DOHH2 (cell line): ENCODE results near the gene TLL2.

Experiments used
- H3F3A ChIP-seq: fragments of 200-600 bp; sonication (generic), shearing (Covaris generic); 2 replicates; pipeline ENCODE4 v1.6.0; 2016; ENCODE audit warnings: antibody characterized with exemption, mild to moderate bottlenecking; ENCODE audit not compliant: control insufficient read depth, insufficient read depth
- H3K27ac ChIP-seq: fragments of 200-600 bp; sonication (generic); 2 replicates; pipeline ENCODE4 v1.5.1; 2014; ENCODE audit warnings: low read depth, mild to moderate bottlenecking, low read length, moderate library complexity
- H3K27me3 ChIP-seq: fragments of 200-600 bp; sonication (generic); 2 replicates; pipeline ENCODE4 v1.6.1; 2014; ENCODE audit warnings: mild to moderate bottlenecking, low read length, mixed read lengths; ENCODE audit not compliant: control insufficient read depth
- H3K36me3 ChIP-seq: fragments of 200-600 bp; sonication (generic); 2 replicates; pipeline ENCODE4 v1.6.1; 2014; ENCODE audit warnings: mild to moderate bottlenecking, low read length, moderate library complexity, mixed read lengths; ENCODE audit not compliant: control insufficient read depth
- H3K4me1 ChIP-seq: fragments of 200-600 bp; sonication (generic); 2 replicates; pipeline ENCODE4 v1.6.1; 2014; ENCODE audit warnings: mild to moderate bottlenecking, low read length, mixed read lengths; ENCODE audit not compliant: control insufficient read depth
- H3K4me2 ChIP-seq: fragments of 200-600 bp; sonication (generic); 2 replicates; pipeline ENCODE4 v1.6.0; 2014; ENCODE audit warnings: mild to moderate bottlenecking, low read length, moderate library complexity
- H3K4me3 ChIP-seq: fragments of 200-600 bp; sonication (generic); 2 replicates; pipeline ENCODE4 v1.5.1; 2014; ENCODE audit warnings: mild to moderate bottlenecking, low read length, mixed read lengths
- H3K79me2 ChIP-seq: fragments of 200-600 bp; sonication (generic); 2 replicates; pipeline ENCODE4 v1.6.1; 2014; ENCODE audit warnings: mild to moderate bottlenecking, low read length, mixed read lengths; ENCODE audit not compliant: control insufficient read depth
- H3K9me2 ChIP-seq: fragments of 200-600 bp; sonication (generic); replicated peaks from 2 replicates; pipeline ENCODE4 v1.6.1; 2014; ENCODE audit warnings: mild to moderate bottlenecking, low read length, mixed read lengths; ENCODE audit not compliant: control insufficient read depth
- H3K9me3 ChIP-seq: fragments of 200-600 bp; sonication (generic); 2 replicates; pipeline ENCODE4 v1.6.1; 2014; ENCODE audit warnings: antibody characterized with exemption, low read length, mixed read lengths; ENCODE audit not compliant: control insufficient read depth, insufficient read depth
- H4K20me1 ChIP-seq: fragments of 200-600 bp; sonication (generic); 2 replicates; pipeline ENCODE4 v1.6.0; 2014; ENCODE audit warnings: low read depth, mild to moderate bottlenecking, antibody characterized with exemption, low read length, moderate library complexity; ENCODE audit not compliant: control insufficient read depth, insufficient read depth
- CTCF ChIP-seq: fragments of 200-600 bp; sonication (generic); IDR thresholded peaks from one replicate; pipeline ENCODE4 v1.5.1; 2014; ENCODE audit warnings: antibody characterized with exemption, mild to moderate bottlenecking, low read depth, low read length; ENCODE audit not compliant: poor library complexity, severe bottlenecking
- EZH2phosphoT487 ChIP-seq: fragments of 200-600 bp; sonication (generic); IDR thresholded peaks from 2 replicates; pipeline ENCODE4 v1.6.1; 2017; ENCODE audit warnings: borderline replicate concordance, mild to moderate bottlenecking, antibody characterized with exemption, low read length, moderate library complexity, mixed read lengths

Gene TLL2

GRCh38 chr10:96389785-96390184 is 123.9 kb downstream of the TLL2 start:
- Histone ChIP-seq H3K27ac (no peak overlapping the region), H3K4me3 (no peak overlapping the region), H3K79me2 (no peaks in the 10 kb centered on the region), H3K9me3 (no peaks in the 10 kb centered on the region), H3K4me1 (no peaks in the 10 kb centered on the region), H3K27me3 (peaks cover 18% of the 10 kb centered on the region; the same call in 1 of the 2 replicates), H3K9me2 (no peaks in the 10 kb centered on the region), H4K20me1 (no peaks in the 10 kb centered on the region), H3F3A (no peaks in the 10 kb centered on the region), H3K4me2 (no peak overlapping the region), H3K36me3 (no peaks in the 10 kb centered on the region)
- TF ChIP-seq CTCF (no peak), EZH2phosphoT487 (no peak)

DNA sequence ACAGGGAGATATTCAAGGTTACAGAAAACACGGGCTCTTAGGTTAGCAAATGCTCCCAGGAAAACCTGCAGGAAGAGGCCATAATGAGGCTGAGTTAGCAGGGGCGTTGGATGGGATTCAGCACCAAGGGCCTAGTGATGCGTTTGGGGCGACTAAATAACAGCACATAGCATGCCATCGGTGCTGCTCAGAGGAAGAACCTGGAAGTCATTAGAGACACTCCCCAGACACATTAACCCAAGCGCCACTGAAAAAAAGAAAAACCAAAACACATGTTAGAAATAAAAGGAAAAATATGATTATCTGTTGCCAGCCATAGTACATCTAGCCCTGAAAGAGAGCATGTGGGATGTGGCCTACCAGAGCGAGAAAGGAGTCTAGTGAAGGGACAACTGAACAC is 126.1 kb downstream of the TLL2 start:
- no peak overlapping the region for H3K27ac ChIP-seq
- H3K4me1 ChIP-seq = no peaks in the 10 kb centered on the region
- H3K4me2 ChIP-seq = no peak overlapping the region
- H3K36me3 ChIP-seq = no peaks in the 10 kb centered on the region
- no peaks in the 10 kb centered on the region for H4K20me1 ChIP-seq
- no peaks in the 10 kb centered on the region for H3F3A ChIP-seq
- H3K4me3 ChIP-seq = no peak overlapping the region
- no peaks in the 10 kb centered on the region for H3K79me2 ChIP-seq
- H3K9me3 ChIP-seq = no peaks in the 10 kb centered on the region
- TF ChIP-seq CTCF (no peak), EZH2phosphoT487 (no peak)
- peaks cover 12% of the 10 kb centered on the region; the same call in 1 of the 2 replicates for H3K27me3 ChIP-seq
- no peaks in the 10 kb centered on the region for H3K9me2 ChIP-seq

DNA sequence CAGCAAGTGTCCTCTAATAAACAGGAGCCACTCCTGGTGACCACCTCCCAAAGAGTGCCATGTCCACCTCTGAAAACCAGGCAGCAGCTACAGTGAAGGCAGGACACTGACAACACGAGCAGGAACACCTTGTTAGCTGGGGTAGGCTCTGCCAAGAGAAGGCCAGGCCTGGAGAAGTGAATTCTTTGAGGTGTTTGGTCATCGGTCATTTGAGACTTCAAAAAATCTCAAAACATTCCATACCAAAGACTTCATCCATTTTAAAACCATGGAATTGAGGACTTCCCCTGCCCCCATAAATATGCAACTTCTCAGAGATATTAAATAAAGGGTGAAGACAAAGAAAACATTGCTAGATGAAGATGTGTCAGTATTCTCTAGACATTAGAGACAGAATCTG is 126.6 kb downstream of the TLL2 start:
- TF ChIP-seq EZH2phosphoT487 (no peak), CTCF (no peak)
- Histone ChIP-seq H4K20me1 (no peaks in the 10 kb centered on the region), H3K27ac (no peak overlapping the region), H3K9me3 (no peaks in the 10 kb centered on the region), H3K79me2 (no peaks in the 10 kb centered on the region), H3K4me1 (no peaks in the 10 kb centered on the region), H3K9me2 (no peaks in the 10 kb centered on the region), H3K4me2 (no peak overlapping the region), H3K4me3 (no peak overlapping the region), H3K27me3 (peaks cover 12% of the 10 kb centered on the region; the same call in 1 of the 2 replicates), H3K36me3 (no peaks in the 10 kb centered on the region), H3F3A (no peaks in the 10 kb centered on the region)
